Tongue (tissue), 2 donors: ENCODE data around the gene IGHMBP2. TPM values are rescaled to one million over a fixed set of nuclear protein-coding genes. Genes with fewer than 3 reads are reported as not detected.

Source experiments
- DNase-seq: peaks from one replicate; pipeline ENCODE4 v3.0.0-alpha.2; 2015
- total RNA-seq: library from RNA; depleted of rRNA; stranded (reverse); fragments of >200 nt; gene quantifications from one replicate; pipeline ENCODE4 v1.2.3, GENCODE V29; 2014

The IGHMBP2 gene
- total RNA-seq, 1 donor from 2014 or later = 20.1 TPM

GRCh38 chr11:68980776-68981065 lies 77.0 kb downstream of the IGHMBP2 start, which contains the start of gene MRGPRD:
MRGPRD (minus strand) TSS chr11:68980986; CDS start chr11:68980986, 0 bp downstream.
- no peak for DNase-seq

GRCh38 chr11:68982134-68982533 lies 78.4 kb downstream of the IGHMBP2 start:
- DNase-seq = no peak

GRCh38 chr11:68983801-68984200 lies 80.1 kb downstream of the IGHMBP2 start:
- no peak for DNase-seq

- no peak for DNase-seq
These were observed 83.5 kb downstream of the IGHMBP2 start for GRCh38 chr11:68987211-68987610.

- DNase-seq = no peak
These were observed 84.8 kb downstream of the IGHMBP2 start for GRCh38 chr11:68988491-68988890.

Other genes starting within 250 kb of the IGHMBP2 start
- gene GAL, start 219.3 kb upstream of the IGHMBP2 start, total RNA-seq = not detected
- 0.10 TPM for gene TESMIN, start 152.4 kb upstream of the IGHMBP2 start, total RNA-seq
- 14.2 TPM for gene CPT1A, start 62.0 kb upstream of the IGHMBP2 start, total RNA-seq
- gene MRPL21, start 59 bp upstream of the IGHMBP2 start, total RNA-seq = 30.1 TPM
- not detected for gene MRGPRD, start 77.1 kb downstream of the IGHMBP2 start, total RNA-seq
- 20.5 TPM for gene MRGPRF, start 109.4 kb downstream of the IGHMBP2 start, total RNA-seq
- 11.5 TPM for gene TPCN2, start 145.0 kb downstream of the IGHMBP2 start, total RNA-seq